Ovary (tissue), 9 donors: ENCODE measurements around the gene SAMD4A. TPM values are rescaled to one million over a fixed set of nuclear protein-coding genes. Genes with fewer than 3 reads are reported as not detected.
A peak's percentile ranks its signal among the peaks of the same experiment; 100 is the strongest.

ENCODE experiments used
- DNase-seq, 5 donors: peaks; one replicate each; pipeline ENCODE4 v3.0.0-alpha.2; 2019 to 2020
- H3K27ac ChIP-seq, 2 donors: fragments of 200-600 bp; one replicate each; pipeline versions ENCODE4 v1.5.1 to v1.8.0; 2019 to 2022
- H3K27me3 ChIP-seq: fragments of 200-600 bp; one replicate; pipeline ENCODE4 v1.8.0; 2022
- H3K36me3 ChIP-seq: fragments of 200-600 bp; sonication (generic); one replicate; pipeline ENCODE4 v1.5.1; 2019
- H3K4me1 ChIP-seq: one replicate; pipeline ENCODE4 v1.8.1; 2013; ENCODE audit warnings: mild to moderate bottlenecking, moderate library complexity; ENCODE audit not compliant: insufficient read depth
- H3K4me3 ChIP-seq: fragments of 200-600 bp; sonication (generic); one replicate; pipeline ENCODE4 v1.5.1; 2017
- H3K9me3 ChIP-seq, 2 donors: fragments of 200-600 bp in 1 of 2; sonication (generic) in 1 of 2; one replicate each; pipeline versions ENCODE4 v1.5.1 to v1.8.1; 2013 to 2019; ENCODE audit warnings: mild to moderate bottlenecking in 1 of 2, moderate library complexity in 1 of 2
- CTCF ChIP-seq, 3 donors: fragments of 450-650 bp in 2 of 3; fragments of 200-600 bp in 1 of 3; IDR thresholded peaks; one replicate each; pipeline versions ENCODE4 v1.5.1 to v1.8.0; 2016 to 2022; ENCODE audit warnings: antibody characterized with exemption in 3 of 3, mild to moderate bottlenecking in 1 of 3
- EP300 ChIP-seq: sonication (generic); formaldehyde crosslinking; IDR thresholded peaks from one replicate; pipeline ENCODE4 v1.6.1; 2017; ENCODE audit warnings: antibody characterized with exemption
- POLR2A ChIP-seq: fragments of 450-650 bp; IDR thresholded peaks from one replicate; pipeline ENCODE4 v1.6.1; 2017; ENCODE audit warnings: antibody characterized with exemption, mild to moderate bottlenecking, moderate library complexity
- WGBS, 3 donors: extraction: QIAGEN DNeasy Blood & Tissue Kit in 1 of 3; methylation state at CpG; one replicate each; pipeline versions ENCODE4 v1.1.5 to v1.1.7; 2013 to 2017; 5-methylcytosine and 5-hydroxymethylcytosine counted together
- intact Hi-C, 4 donors: fragments of 100-400 bp; cut with DNase I; formaldehyde crosslinking; loops; one replicate each; pipeline versions ENCODE4 v1.11.0 to v1.15.1; 2022 to 2023
- polyA plus RNA-seq, 2 donors: library from polyadenylated mRNA; stranded (reverse); fragments of 200-250 nt in 1 of 2; fragments of 350-450 nt in 1 of 2; fragmentation: Illumina TruSeq in 1 of 2; extraction: RNeasy Lipid Tissue Mini Kit (QIAGEN cat#74804) in 1 of 2; gene quantifications; one replicate each; pipeline ENCODE4 v1.2.3, GENCODE V29; 2013 to 2014
- total RNA-seq, 7 donors: library from RNA; depleted of rRNA in 2 of 7; stranded (reverse); fragments of >200 nt in 2 of 7; fragmentation: NEBNext Ultra II Directional in 3 of 7; extraction: Animal tissue kit (Norgen Biotek cat#: 25700) in 3 of 7; gene quantifications; one replicate each; pipeline versions ENCODE4 v1.1.0 to v1.2.4, GENCODE V29; 2016 to 2023
- donor health status: DM: no; HTN: no; CAD: no; lungs with moderate emphysema.
- donor health status: DM: no; HTN: no; CAD: no.
- donor health status: Bipolar disorder and iron deficiency.
- donor health status: DM: yes; HTN: yes; CAD: no.
- donor health status: DM: no; HTN: no; CAD: no.
- donor health status: DM: yes; HTN: yes; CAD: no.

SAMD4A gene
- total and polyA plus RNA-seq, 9 donors = 2.3 to 22.4 (median 7.3) TPM

DNA sequence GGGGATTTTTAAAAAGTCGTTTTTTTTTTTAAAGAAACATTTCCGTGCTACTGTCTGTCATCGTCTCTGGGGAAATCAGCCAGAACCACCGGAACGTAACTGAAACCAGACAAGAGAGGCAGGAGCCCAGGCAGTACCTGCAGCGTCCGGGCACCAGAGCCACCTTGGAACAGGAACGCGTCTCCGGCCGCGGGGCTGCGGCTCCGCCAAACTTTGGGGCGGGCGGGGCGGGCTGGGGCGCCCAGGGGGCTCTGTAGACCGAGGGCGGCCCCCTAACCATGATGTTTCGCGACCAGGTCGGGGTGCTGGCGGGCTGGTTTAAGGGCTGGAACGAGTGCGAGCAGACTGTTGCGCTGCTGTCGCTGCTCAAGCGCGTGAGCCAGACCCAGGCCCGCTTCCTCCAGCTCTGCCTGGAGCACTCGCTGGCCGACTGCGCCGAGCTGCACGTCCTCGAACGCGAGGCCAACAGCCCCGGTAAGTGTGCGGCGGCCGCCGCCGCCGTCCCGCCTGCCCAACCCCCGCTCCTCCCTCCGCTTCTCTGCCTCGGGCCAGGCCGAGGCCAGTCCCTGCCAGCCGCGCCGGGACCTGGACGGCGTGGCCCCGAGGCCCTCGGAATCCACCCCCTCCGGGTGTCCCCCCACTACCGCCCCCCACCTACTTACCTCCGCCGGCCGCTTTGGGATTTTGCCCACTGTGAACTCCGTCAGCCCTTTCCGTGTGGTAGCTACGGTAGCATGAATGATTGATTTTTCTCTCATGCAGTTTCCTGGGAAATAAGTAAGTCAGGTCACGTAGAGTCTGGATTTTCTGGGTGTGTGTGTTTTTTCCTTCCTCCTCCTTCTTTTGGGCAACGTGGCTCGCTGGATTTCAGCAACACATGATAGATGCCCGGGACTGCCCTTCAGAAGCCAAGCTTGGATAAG is 972 bp downstream of the SAMD4A start:
- intact Hi-C loops = loop anchor here in 3 of 4 donors (2.0 to 5.0 kb wide), 4 partner anchors 119 to 484 kb away; partner anchors contain the start of gene MAPK1IP1L (in 1 of the 3)
- H3K4me1 ChIP-seq = peaks cover 2% of the 10 kb centered on the region
- H3K4me3 ChIP-seq = peak overlapping the region; percentile 61
- TF ChIP-seq CTCF (IDR thresholded peaks at IDR 0.05) (no peak), EP300 (no peak), POLR2A (no peak)
- no peaks in the 10 kb centered on the region for H3K9me3 ChIP-seq
- WGBS, 3 donors = 0 to 1% (median 1%) methylated on average over 59 to 70 of the region's 70 CpGs
- DNase-seq = peak; percentile 50 to 71 (median 68)
- H3K36me3 ChIP-seq = no peaks in the 10 kb centered on the region
- no peaks in the 10 kb centered on the region for H3K27me3 ChIP-seq
- peak overlapping the region; percentile 96 to 100 for H3K27ac ChIP-seq

GRCh38 chr14:54568821-54569595 is 2.1 kb downstream of the SAMD4A start:
- WGBS, 3 donors = 51 to 64% (median 56%) methylated on average over 13 of the region's 13 CpGs
- Histone ChIP-seq H3K27me3 (no peaks in the 10 kb centered on the region), H3K36me3 (no peaks in the 10 kb centered on the region), H3K9me3 (no peaks in the 10 kb centered on the region), H3K4me3 (peak overlapping the region; percentile 14), H3K27ac (no peak overlapping the region), H3K4me1 (peaks cover 2% of the 10 kb centered on the region)
- TF ChIP-seq EP300 (no peak), POLR2A (no peak), CTCF (IDR thresholded peaks at IDR 0.05) (no peak)
- DNase-seq = no peak
- intact Hi-C loops = loop anchor here in 3 of 4 donors (5.0 kb wide), 3 partner anchors 123 to 483 kb away; partner anchors contain the start of gene MAPK1IP1L (in 1 of the 3)

DNA sequence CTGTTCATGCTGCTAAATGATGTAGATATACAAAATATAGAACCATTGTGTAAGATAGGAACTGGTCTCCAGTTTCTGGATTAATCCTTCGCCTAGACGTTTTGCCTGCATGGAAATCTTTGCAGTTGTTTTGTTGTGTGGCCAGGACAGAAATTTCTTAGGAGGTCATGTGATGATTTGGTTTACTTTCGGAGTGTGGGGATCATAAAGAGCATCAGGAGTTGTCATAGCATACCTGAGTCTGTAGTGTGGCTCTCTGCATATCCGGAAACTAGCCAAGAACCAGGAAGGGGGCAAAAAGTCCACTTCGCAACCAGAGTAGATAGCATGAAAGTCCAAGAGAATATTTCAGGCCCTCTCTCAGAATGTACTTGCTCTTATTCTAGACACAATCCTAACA is 3.1 kb downstream of the SAMD4A start:
- Histone ChIP-seq H3K36me3 (no peaks in the 10 kb centered on the region), H3K4me3 (no peak overlapping the region), H3K27ac (no peak overlapping the region), H3K9me3 (no peaks in the 10 kb centered on the region), H3K27me3 (no peaks in the 10 kb centered on the region), H3K4me1 (peaks cover 2% of the 10 kb centered on the region)
- intact Hi-C loops = loop anchor here in 1 of 4 donors (10.0 kb wide), 1 partner anchor 65 kb away; no protein-coding TSS in a partner anchor
- no peak for DNase-seq
- 83 to 87% (median 85%) methylated on average over 5 of the region's 5 CpGs for WGBS, 3 donors
- TF ChIP-seq EP300 = no peak
- TF ChIP-seq POLR2A = no peak
- TF ChIP-seq CTCF (IDR thresholded peaks at IDR 0.05) = no peak
